Measurements from ENCODE around the gene PRELID2.
"Not testable (repeated sequence)": the region's sequence is repeated elsewhere in the genome, so short reads cannot be mapped to it uniquely, and the experiment has no call there.

PRELID2 gene

DNA sequence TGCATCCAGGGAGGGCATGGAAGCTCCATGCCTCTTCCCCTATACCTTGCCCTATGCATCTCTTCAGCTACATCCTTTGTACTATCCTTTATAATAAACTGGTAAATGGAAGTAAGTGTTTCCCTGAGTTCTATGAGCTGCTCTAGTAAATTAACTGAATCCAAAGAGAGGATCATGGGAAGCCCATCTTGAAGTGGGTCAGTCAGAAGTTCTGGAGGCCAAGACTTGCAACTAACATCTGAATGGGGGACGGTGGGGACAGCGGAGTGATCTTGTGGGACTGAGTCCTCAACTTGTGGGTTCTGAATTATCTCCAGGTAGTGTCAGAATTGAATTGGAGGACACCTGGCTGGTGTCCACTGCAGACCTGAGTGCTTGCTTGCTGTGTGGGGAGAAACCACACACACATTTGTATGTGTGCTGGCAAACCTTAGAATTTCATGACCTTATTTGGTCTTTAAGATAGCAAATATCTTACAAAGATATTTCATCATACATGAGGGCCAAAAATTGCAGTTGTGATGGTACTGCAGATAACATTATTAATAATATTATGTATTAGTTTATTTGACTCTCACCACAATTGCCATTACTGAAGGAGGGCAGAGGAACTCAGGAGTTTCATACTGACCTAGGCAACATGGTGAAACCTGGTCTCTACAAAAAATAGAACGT is 5.5 kb upstream of the PRELID2 start:
- DNase-seq (ENCODE audit: low spot score) (no peak), FAIRE-seq (no peak)

DNA sequence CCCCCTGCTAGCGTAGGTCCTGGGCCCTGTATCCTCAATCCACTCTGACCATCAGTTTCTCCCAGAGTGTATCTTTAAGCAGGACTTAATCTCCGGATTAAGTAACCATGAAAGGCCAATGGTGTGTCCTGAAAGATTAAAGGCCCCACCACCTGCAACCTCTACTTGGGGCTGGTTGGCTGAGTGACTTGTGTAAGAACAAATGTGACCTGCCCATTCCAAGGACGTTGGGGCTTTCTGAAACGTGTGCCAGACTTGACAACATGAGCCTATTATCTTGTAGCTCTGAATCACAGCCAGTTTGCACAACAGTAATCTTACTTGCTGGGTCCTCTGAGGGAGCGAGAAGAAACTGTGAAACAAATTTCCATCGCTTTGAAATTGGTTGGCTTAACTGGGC is 3.1 kb upstream of the PRELID2 start:
- FAIRE-seq (no peak), DNase-seq (ENCODE audit: low spot score) (no peak)

- not testable (repeated sequence) for FAIRE-seq; DNase-seq (ENCODE audit: low spot score)
Measured at GRCh38 chr5:145836241-145836640, 1.1 kb upstream of the PRELID2 start.

GRCh38 chr5:145835848-145836239 is 702 bp upstream of the PRELID2 start:
- FAIRE-seq = no peak
- DNase-seq (ENCODE audit: low spot score) = no peak

DNA sequence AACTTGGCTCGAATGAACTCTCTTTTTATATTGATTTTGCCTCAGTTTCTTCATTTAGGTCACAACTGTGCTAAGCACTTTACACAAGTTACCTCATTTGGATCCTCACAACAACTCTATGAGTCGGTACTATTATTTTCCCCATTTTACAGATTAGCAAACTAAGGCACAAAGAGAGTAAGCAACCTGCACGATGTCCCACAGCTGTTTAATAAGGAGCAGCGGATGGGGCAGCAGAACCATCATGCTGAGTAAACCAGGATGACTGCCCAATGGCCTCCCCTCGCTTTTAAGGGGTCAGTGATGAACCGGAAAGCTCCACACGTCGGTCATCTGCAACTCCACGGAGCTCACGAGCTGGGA is 607 bp downstream of the PRELID2 start:
- FAIRE-seq = no peak
- no peak for DNase-seq (ENCODE audit: low spot score)

DNA sequence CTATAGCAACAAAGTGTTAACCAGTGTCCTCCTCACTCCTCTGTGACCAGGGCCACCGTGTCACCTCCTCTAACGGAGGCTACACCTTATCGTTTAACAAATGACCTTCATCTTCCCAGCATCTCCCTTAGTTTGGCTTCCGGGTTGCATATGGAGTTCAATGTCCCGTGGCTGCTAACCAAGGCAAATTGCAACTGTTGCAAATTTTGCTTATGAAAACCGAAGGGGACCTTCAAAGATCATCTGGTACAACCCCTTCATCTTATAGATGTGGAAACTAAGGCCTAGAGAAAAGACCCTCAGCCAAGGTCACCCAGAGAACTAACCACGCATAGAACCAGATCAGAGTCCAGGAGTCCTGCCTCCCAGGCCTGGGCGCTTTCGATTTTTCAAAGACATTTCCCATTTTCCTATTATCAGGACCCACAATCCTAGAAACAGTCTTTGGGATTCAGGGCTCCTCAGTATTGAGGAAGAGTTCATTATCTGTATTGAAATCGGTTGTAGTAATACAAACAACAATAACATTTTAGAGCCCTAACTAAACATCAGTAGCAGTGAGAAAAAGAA is 1.4 kb downstream of the PRELID2 start:
- FAIRE-seq (no peak), DNase-seq (ENCODE audit: low spot score) (no peak)

DNA sequence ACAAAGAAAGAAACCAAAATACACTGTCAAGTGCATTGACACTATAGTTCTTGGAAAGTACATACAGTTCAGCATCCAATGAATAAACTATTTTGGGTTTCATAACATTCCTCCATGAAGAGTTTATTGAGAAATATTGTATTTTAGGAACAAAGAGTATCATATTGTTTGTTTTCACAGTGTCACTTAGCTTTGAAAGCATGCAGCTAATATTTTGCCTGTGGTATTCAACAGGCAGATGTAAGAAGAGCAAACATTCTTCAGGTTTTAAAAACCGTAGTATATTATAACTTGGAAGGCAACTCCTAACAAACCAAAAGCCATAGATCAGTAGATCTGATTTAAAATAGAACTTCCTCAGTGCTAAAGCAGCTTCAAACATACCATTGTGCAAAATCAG is 4.5 kb downstream of the PRELID2 start:
- FAIRE-seq = no peak
- no peak for DNase-seq (ENCODE audit: low spot score)

GRCh38 chr5:145829708-145830361 is 5.3 kb downstream of the PRELID2 start:
- FAIRE-seq (no peak), DNase-seq (ENCODE audit: low spot score) (no peak)

DNA sequence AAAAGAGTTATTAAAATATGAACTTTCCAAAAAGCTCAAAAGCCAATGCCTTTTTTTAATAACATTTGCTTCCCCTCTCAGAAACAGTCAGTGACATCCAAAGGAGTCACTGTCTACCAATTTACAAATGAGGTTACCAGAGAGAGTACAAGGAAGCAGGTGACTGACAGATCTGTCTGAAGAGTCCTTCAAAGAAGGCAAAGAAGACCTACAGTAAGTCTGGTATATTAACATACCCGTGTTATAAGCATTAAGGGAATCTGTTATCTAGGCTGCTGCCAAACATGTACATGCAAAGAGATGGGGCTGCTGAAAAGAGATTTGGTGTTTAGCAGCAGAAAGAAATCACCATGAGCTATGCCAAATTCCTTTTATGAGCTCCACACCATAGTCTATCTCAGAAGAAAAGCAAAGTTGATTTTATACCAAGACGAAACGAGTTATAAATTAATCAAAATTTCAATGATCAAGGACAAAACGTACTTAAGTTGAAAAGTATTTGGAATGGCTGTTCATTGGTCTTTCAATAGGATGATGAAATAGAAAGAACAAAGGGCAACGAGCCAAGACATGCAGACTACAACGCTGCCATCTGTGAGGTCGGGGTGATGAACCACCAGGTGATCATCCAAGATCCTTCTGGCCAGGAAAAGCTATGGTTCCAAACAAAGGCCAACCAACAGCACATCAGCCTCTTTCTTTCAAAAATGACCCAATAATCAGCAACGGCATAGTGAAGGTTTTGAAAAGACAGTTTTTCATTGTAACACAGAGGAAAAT is 8.1 kb downstream of the PRELID2 start:
- DNase-seq (ENCODE audit: low spot score) (no peak), FAIRE-seq (no peak)

DNA sequence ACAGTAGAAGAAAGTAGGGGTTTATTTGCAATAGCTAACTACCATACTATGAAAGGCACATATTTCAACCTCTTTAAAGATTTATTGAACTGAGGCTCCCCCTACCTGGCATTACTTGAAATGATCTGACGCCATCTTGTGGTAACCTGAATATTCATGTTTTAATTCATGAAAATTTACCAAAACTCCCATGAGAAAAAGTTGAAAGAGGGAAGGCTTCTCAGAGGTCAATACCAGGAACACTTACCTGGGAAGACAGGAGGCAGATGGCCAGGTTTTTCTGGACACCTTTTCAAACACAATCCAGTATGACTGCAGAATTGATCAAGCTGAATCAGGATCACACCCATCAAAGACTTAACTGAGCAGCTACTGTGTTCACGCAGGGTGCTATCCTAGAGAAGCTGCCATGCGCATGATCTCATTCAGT is 9.4 kb downstream of the PRELID2 start:
- peak; percentile 67 for FAIRE-seq
- peak; percentile 54 for DNase-seq (ENCODE audit: low spot score)

GRCh38 chr5:145824040-145824439 is 11.1 kb downstream of the PRELID2 start:
- FAIRE-seq (no peak), DNase-seq (ENCODE audit: low spot score) (no peak)

GRCh38 chr5:145818604-145819003 is 16.5 kb downstream of the PRELID2 start:
- FAIRE-seq = no peak
- no peak for DNase-seq (ENCODE audit: low spot score)

- FAIRE-seq = no peak
- no peak for DNase-seq (ENCODE audit: low spot score)
Measured at GRCh38 chr5:145812877-145813276, 22.3 kb downstream of the PRELID2 start.

DNA sequence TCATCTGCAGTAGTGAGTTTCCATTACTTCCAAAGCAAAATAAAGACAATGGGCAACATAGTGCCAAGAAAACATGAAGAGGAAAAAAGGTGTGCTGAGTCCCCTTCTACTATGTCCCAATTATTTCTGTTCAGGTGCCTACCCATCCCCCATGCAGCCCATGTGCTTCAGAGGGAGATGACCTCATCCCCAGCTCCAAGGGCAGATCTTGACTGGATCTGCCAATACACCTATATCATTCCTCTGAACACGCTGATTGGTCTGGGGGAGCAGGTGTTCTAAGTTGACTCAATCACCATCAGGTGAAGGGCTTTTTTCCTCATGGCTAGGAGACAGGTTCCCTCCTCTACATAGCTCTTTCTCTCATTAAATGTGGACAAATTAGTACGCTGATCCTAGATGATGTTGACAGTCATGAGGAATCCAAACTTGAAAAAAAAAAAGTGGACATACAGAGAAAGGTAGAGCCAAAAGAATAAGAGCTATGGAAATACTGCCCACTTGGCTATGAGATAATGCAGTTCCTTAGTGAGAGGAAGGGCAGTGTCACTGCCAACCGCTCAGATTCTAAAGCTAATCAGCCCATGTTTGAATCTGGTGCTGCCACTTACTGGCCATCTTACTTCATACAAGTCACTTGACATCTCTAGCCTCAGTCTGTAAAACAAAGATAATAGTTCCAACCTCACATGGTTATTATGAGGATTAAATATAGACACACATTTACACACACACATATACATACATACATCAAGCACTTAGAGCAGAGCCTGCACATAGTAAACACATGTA is 23.1 kb downstream of the PRELID2 start:
- DNase-seq (ENCODE audit: low spot score) = peak; percentile 16
- FAIRE-seq = no peak

DNA sequence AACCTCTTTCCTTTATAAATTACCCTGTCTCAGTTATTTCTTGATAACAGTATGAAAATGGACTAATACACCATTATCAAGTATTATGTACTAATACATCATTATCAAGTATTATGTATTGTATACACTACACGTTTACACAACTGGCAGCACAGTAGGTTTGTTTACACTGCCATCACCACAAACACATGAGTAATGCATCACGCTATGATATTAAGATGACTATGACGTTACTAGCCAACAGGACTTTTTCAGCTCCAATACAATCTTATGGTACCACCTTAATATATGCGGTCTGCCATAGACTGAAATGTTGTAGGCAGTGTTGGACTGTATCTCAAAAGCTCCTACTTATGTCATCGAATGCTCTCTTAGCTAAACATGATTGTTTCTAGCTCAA is 28.2 kb downstream of the PRELID2 start:
- DNase-seq (ENCODE audit: low spot score) (no peak), FAIRE-seq (no peak)

DNA sequence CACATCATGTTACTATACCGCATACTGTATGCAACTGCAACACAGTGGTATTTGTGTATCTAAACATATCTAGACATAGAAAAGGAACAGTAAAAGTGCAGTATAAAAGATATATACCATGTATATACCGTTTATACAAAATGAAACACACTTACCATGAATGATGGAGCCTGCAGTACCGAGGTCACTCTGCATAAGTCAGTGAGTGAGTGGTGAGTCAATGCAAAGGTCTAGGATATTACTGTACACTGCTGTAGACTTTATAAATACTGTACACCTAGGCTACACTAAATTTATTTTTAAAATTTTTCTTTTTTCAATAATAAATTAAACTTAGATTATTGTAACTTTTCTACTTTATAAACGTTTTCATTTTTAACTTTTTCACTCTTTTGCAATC is 29.3 kb downstream of the PRELID2 start:
- DNase-seq (ENCODE audit: low spot score) (no peak), FAIRE-seq (no peak)

- FAIRE-seq (no peak), DNase-seq (ENCODE audit: low spot score) (no peak)
Measured at GRCh38 chr5:145804701-145805100, 30.4 kb downstream of the PRELID2 start.

GRCh38 chr5:145803112-145804004 is 31.8 kb downstream of the PRELID2 start:
- no peak for DNase-seq (ENCODE audit: low spot score)
- FAIRE-seq = no peak

- FAIRE-seq (no peak), DNase-seq (ENCODE audit: low spot score) (no peak)
Measured at GRCh38 chr5:145801195-145801594, 33.9 kb downstream of the PRELID2 start.

- no peak for DNase-seq (ENCODE audit: low spot score)
- FAIRE-seq = no peak
Measured at GRCh38 chr5:145800181-145800580, 35.0 kb downstream of the PRELID2 start.
